SK-N-SH (cell line): ENCODE data around the gene FGF19. TPM values are rescaled to one million over a fixed set of nuclear protein-coding genes. Genes with fewer than 3 reads are reported as not detected.

ENCODE experiments used
- CTCF ChIA-PET: fragments of 300-600, 350-600 bp; formaldehyde crosslinking; extraction: SDS; loops from one replicate; lab custom pipeline; 2021; lab: Yijun Ruan, JAX
- POLR2A ChIA-PET: fragments of 350-600 bp; sonication (Branson Sonifier 250); formaldehyde crosslinking; extraction: SDS; loops from one replicate; lab custom pipeline; 2020; ENCODE audit warnings: antibody characterized with exemption, inconsistent platforms; lab: Yijun Ruan, JAX
- DNase-seq: peaks from one replicate; pipeline ENCODE4 v3.0.0; 2012
- H2AFZ ChIP-seq: fragments of 200-600 bp; sonication (generic); 2 replicates; pipeline ENCODE4 v1.8.1; 2016; ENCODE audit warnings: antibody characterized with exemption, mild to moderate bottlenecking, low read depth
- H3F3A ChIP-seq: fragments of 200-600 bp; sonication (generic); replicated peaks from 2 replicates; pipeline ENCODE3; 2016; ENCODE audit warnings: antibody characterized with exemption, mild to moderate bottlenecking; ENCODE audit not compliant: insufficient read depth
- H3K27ac ChIP-seq, 2 experiments: fragments of 200-500 bp in 1 of 2; fragments of 200-600 bp in 1 of 2; sonication (Bioruptor generic) in 1 of 2; sonication (generic), shearing (Covaris generic) in 1 of 2; 2 replicates each; pipeline versions ENCODE4 v1.5.1 to v1.6.1; 2014 to 2016; ENCODE audit warnings: low read depth in 2 of 2, inconsistent platforms in 1 of 2, low read length in 1 of 2, mild to moderate bottlenecking in 1 of 2, mixed read lengths in 1 of 2
- H3K27me3 ChIP-seq: fragments of 200-600 bp; sonication (generic), shearing (Covaris generic); 2 replicates; pipeline ENCODE4 v1.6.1; 2016; ENCODE audit warnings: mixed run types; ENCODE audit not compliant: insufficient read depth
- H3K36me3 ChIP-seq, 2 experiments: fragments of 200-500 bp in 1 of 2; fragments of 200-600 bp in 1 of 2; sonication (Bioruptor generic) in 1 of 2; sonication (generic) in 1 of 2; replicated peaks in 1 of 2; 2 replicates each; pipeline versions ENCODE3 to v1.5.1; 2014 to 2016; ENCODE audit warnings: low read length in 1 of 2, mild to moderate bottlenecking in 1 of 2; ENCODE audit not compliant: insufficient read depth in 2 of 2, control insufficient read depth in 1 of 2
- H3K4me1 ChIP-seq, 2 experiments: fragments of 200-500 bp in 1 of 2; fragments of 200-600 bp in 1 of 2; sonication (Bioruptor generic) in 1 of 2; sonication (generic), shearing (Covaris generic) in 1 of 2; 2 replicates each; pipeline versions ENCODE4 v1.5.1 to v1.6.1; 2014 to 2016; ENCODE audit warnings: low read depth in 1 of 2, low read length in 1 of 2, mixed run types in 1 of 2; ENCODE audit not compliant: insufficient read depth in 2 of 2, control insufficient read depth in 1 of 2
- H3K4me2 ChIP-seq: fragments of 200-600 bp; sonication (generic), shearing (Covaris generic); 2 replicates; pipeline ENCODE4 v1.6.1; 2017; ENCODE audit warnings: mixed run types
- H3K4me3 ChIP-seq, 2 experiments: fragments of 200-500 bp in 1 of 2; fragments of 200-600 bp in 1 of 2; sonication (Bioruptor generic) in 1 of 2; sonication (generic), shearing (Covaris generic) in 1 of 2; 2 replicates each; pipeline versions ENCODE4 v1.5.1 to v1.8.1; 2014 to 2016; ENCODE audit warnings: low read depth in 2 of 2, inconsistent platforms in 1 of 2, low read length in 1 of 2, mild to moderate bottlenecking in 1 of 2, mixed read lengths in 1 of 2, moderate library complexity in 1 of 2
- H3K79me2 ChIP-seq: fragments of 200-600 bp; sonication (generic); 2 replicates; pipeline ENCODE4 v1.8.1; 2017; ENCODE audit warnings: mild to moderate bottlenecking; ENCODE audit not compliant: insufficient read depth
- H3K9ac ChIP-seq: fragments of 200-600 bp; sonication (generic); 2 replicates; pipeline ENCODE4 v1.6.1; 2017; ENCODE audit warnings: mixed run types
- H3K9me2 ChIP-seq: fragments of 200-600 bp; sonication (generic); 2 replicates; pipeline ENCODE4 v1.6.1; 2017; ENCODE audit warnings: mixed run types
- H3K9me3 ChIP-seq: fragments of 200-600 bp; sonication (generic); 2 replicates; pipeline ENCODE4 v1.6.1; 2017; ENCODE audit warnings: mixed run types, mild to moderate bottlenecking, moderate library complexity
- H4K20me1 ChIP-seq: fragments of 200-600 bp; sonication (generic); 2 replicates; pipeline ENCODE4 v1.6.1; 2017; ENCODE audit warnings: mild to moderate bottlenecking, mixed run types; ENCODE audit not compliant: insufficient read depth
- CTCF ChIP-seq: fragments of 200-600 bp; sonication (generic); IDR thresholded peaks from 2 replicates; pipeline ENCODE4 v1.6.1; 2017; ENCODE audit warnings: antibody characterized with exemption, mild to moderate bottlenecking, moderate library complexity
- ELF1 ChIP-seq: IDR thresholded peaks from 2 replicates; pipeline ENCODE4 v1.4.0; 2012
- EP300 ChIP-seq, 2 experiments: IDR thresholded peaks; 2 replicates each; pipeline versions ENCODE4 v1.4.0 to v1.6.1; 2012; ENCODE audit warnings: borderline replicate concordance in 1 of 2, low read depth in 1 of 2, low read length in 1 of 2
- FOXJ3 ChIP-seq: sonication (generic); formaldehyde crosslinking; IDR thresholded peaks from 2 replicates; pipeline ENCODE4 v1.5.1; 2020; ENCODE audit warnings: mild to moderate bottlenecking, missing genetic modification reagents
- GABPA ChIP-seq: IDR thresholded peaks from 2 replicates; pipeline ENCODE4 v1.4.0; 2012; ENCODE audit warnings: low read depth, mild to moderate bottlenecking
- GATA2 ChIP-seq: sonication (generic); formaldehyde crosslinking; IDR thresholded peaks from 2 replicates; pipeline ENCODE4 v1.5.0; 2020; ENCODE audit warnings: mild to moderate bottlenecking, missing genetic modification reagents
- IRF3 ChIP-seq: fragments of 150-350 bp; IDR thresholded peaks from 2 replicates; pipeline ENCODE4 v1.6.1; 2016; ENCODE audit warnings: mild to moderate bottlenecking, low read depth, low read length
- JUND ChIP-seq: IDR thresholded peaks from 2 replicates; pipeline ENCODE4 v1.4.0; 2012
- MXI1 ChIP-seq: IDR thresholded peaks from 2 replicates; pipeline ENCODE4 v1.6.1; 2012; ENCODE audit warnings: mild to moderate bottlenecking, low read depth, low read length, improper control_type of control experiment
- NFIC ChIP-seq: IDR thresholded peaks from 2 replicates; pipeline ENCODE4 v1.4.0; 2012; ENCODE audit warnings: borderline replicate concordance
- NRF1 ChIP-seq: IDR thresholded peaks from 2 replicates; pipeline ENCODE4 v1.6.1; 2012; ENCODE audit warnings: low read depth, mild to moderate bottlenecking, low read length
- RAD21 ChIP-seq: IDR thresholded peaks from 2 replicates; pipeline ENCODE4 v1.6.1; 2012; ENCODE audit warnings: mild to moderate bottlenecking, low read length
- RCOR1 ChIP-seq: fragments of 150-350 bp; IDR thresholded peaks from 2 replicates; pipeline ENCODE4 v1.6.1; 2017; ENCODE audit warnings: antibody characterized with exemption, low read length
- REST ChIP-seq: IDR thresholded peaks from 2 replicates; pipeline ENCODE4 v1.6.1; 2012; ENCODE audit warnings: mild to moderate bottlenecking, low read depth, low read length, moderate library complexity
- RFX5 ChIP-seq: IDR thresholded peaks from 2 replicates; pipeline ENCODE4 v1.6.1; 2012; ENCODE audit warnings: mild to moderate bottlenecking, improper control_type of control experiment, low read length
- TEAD4 ChIP-seq: IDR thresholded peaks from 2 replicates; pipeline ENCODE4 v1.4.0; 2012; ENCODE audit warnings: mild to moderate bottlenecking, borderline replicate concordance; ENCODE audit not compliant: insufficient read depth
- USF1 ChIP-seq: IDR thresholded peaks from 2 replicates; pipeline ENCODE4 v1.4.0; 2012; ENCODE audit warnings: low read depth, borderline replicate concordance
- WGBS: methylation state at CpG from one replicate; pipeline ENCODE4 v1.1.6; 2017; ENCODE audit warnings: low lambda C conversion rate; 5-methylcytosine and 5-hydroxymethylcytosine counted together
- polyA plus RNA-seq, 3 experiments: library from polyadenylated mRNA; depleted of rRNA; stranded (reverse); fragments of >200 nt; gene quantifications; 2 replicates each; pipeline ENCODE4 v1.2.3, GENCODE V29; 2012

Gene FGF19
- polyA plus RNA-seq, 1 of the 3 experiments (the other 2 are of a cell fraction) = not detected

- CTCF ChIA-PET = interaction anchor here (0.8 to 4.3 kb wide), 4 partner anchors 99 to 213 kb away, joined by 3 to 34 read pairs (median 12); no protein-coding TSS in a partner anchor
- no peak for TF ChIP-seq JUND
- no peak for TF ChIP-seq RCOR1
- no peak for TF ChIP-seq USF1
- no peak for TF ChIP-seq REST
- TF ChIP-seq NFIC = no peak
- no peak for TF ChIP-seq IRF3
- TF ChIP-seq EP300 (IDR thresholded peaks at IDR 0.05; ENCODE audit: borderline replicate concordance in 1 of 2, low read depth in 1 of 2, low read length in 1 of 2) = no peak
- TF ChIP-seq MXI1 = no peak
- TF ChIP-seq FOXJ3 (CRISPR knock-in tag) = no peak
- no peak for TF ChIP-seq GABPA
- TF ChIP-seq RAD21 = no peak
- TF ChIP-seq ELF1 = no peak
- TF ChIP-seq NRF1 = no peak
- TF ChIP-seq TEAD4 = no peak
- no peak for TF ChIP-seq GATA2 (CRISPR knock-in tag)
- no peak for TF ChIP-seq RFX5
- TF ChIP-seq CTCF = no peak
- TF ChIP-seq, all 33 proteins: peak for 0
- H3K9me2 ChIP-seq = no peaks in the 10 kb centered on the region
- H3F3A ChIP-seq = peaks cover 3% of the 10 kb centered on the region
- H2AFZ ChIP-seq = no peak overlapping the region
- H3K9me3 ChIP-seq = no peaks in the 10 kb centered on the region
- peaks cover 0 to 20% of the 10 kb centered on the region in 2 experiments; a peak in 2 of 4 replicates for H3K4me1 ChIP-seq
- DNase-seq = no peak
- no peaks in the 10 kb centered on the region for H4K20me1 ChIP-seq
- no peak overlapping the region for H3K27ac ChIP-seq
- no peak overlapping the region for H3K9ac ChIP-seq
- 91% methylated on average over 12 of the region's 35 CpGs for WGBS
- H3K79me2 ChIP-seq = no peaks in the 10 kb centered on the region
- no peak overlapping the region for H3K4me2 ChIP-seq
- H3K4me3 ChIP-seq = no peak overlapping the region
- H3K27me3 ChIP-seq = peaks cover 38% of the 10 kb centered on the region
- no peaks in the 10 kb centered on the region for H3K36me3 ChIP-seq
- POLR2A ChIA-PET = no interaction called here
Measured at GRCh38 chr11:69702239-69702691, 1.6 kb downstream of the FGF19 start.
